ENCODE results near the gene ZNF580.

ZNF580 gene

GRCh38 chr19:55603581-55604292 lies 37.1 kb upstream of the ZNF580 start:
- TF ChIP-seq ESRRG (CRISPR knock-in tag; IDR thresholded peaks at IDR 0.05) (no peak), ARNTL (CRISPR knock-in tag; IDR thresholded peaks at IDR 0.05; ENCODE audit: borderline replicate concordance, low read depth) (no peak), CREB5 (CRISPR knock-in tag; IDR thresholded peaks at IDR 0.05; ENCODE audit: low read depth) (no peak), CSDC2 (CRISPR knock-in tag; IDR thresholded peaks at IDR 0.05) (no peak), GLIS3 (CRISPR knock-in tag; IDR thresholded peaks at IDR 0.05) (no peak), ZFP3 (CRISPR knock-in tag; IDR thresholded peaks at IDR 0.05) (no peak), PPARA (CRISPR knock-in tag; IDR thresholded peaks at IDR 0.05; ENCODE audit: borderline replicate concordance) (no peak), BACH2 (CRISPR knock-in tag; IDR thresholded peaks at IDR 0.05; ENCODE audit: borderline replicate concordance) (no peak), ZFP30 (CRISPR knock-in tag; IDR thresholded peaks at IDR 0.05) (no peak), SNAI2 (CRISPR knock-in tag; IDR thresholded peaks at IDR 0.05) (no peak), RARB (CRISPR knock-in tag; IDR thresholded peaks at IDR 0.05) (no peak), ZNF70 (CRISPR knock-in tag; IDR thresholded peaks at IDR 0.05) (no peak), OSR1 (CRISPR knock-in tag; IDR thresholded peaks at IDR 0.05) (no peak), ZC3H10 (CRISPR knock-in tag; IDR thresholded peaks at IDR 0.05) (no peak), TOX (CRISPR knock-in tag; IDR thresholded peaks at IDR 0.05; ENCODE audit: borderline replicate concordance) (no peak), POU6F1 (CRISPR knock-in tag; IDR thresholded peaks at IDR 0.05; ENCODE audit: borderline replicate concordance, low read depth) (no peak)
- TF ChIP-seq, protein P1, sequence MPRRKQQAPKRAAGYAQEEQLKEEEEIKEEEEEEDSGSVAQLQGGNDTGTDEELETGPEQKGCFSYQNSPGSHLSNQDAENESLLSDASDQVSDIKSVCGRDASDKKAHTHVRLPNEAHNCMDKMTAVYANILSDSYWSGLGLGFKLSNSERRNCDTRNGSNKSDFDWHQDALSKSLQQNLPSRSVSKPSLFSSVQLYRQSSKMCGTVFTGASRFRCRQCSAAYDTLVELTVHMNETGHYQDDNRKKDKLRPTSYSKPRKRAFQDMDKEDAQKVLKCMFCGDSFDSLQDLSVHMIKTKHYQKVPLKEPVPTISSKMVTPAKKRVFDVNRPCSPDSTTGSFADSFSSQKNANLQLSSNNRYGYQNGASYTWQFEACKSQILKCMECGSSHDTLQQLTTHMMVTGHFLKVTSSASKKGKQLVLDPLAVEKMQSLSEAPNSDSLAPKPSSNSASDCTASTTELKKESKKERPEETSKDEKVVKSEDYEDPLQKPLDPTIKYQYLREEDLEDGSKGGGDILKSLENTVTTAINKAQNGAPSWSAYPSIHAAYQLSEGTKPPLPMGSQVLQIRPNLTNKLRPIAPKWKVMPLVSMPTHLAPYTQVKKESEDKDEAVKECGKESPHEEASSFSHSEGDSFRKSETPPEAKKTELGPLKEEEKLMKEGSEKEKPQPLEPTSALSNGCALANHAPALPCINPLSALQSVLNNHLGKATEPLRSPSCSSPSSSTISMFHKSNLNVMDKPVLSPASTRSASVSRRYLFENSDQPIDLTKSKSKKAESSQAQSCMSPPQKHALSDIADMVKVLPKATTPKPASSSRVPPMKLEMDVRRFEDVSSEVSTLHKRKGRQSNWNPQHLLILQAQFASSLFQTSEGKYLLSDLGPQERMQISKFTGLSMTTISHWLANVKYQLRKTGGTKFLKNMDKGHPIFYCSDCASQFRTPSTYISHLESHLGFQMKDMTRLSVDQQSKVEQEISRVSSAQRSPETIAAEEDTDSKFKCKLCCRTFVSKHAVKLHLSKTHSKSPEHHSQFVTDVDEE (CRISPR knock-in tag; IDR thresholded peaks at IDR 0.05) = no peak
- TF ChIP-seq, protein P2, sequence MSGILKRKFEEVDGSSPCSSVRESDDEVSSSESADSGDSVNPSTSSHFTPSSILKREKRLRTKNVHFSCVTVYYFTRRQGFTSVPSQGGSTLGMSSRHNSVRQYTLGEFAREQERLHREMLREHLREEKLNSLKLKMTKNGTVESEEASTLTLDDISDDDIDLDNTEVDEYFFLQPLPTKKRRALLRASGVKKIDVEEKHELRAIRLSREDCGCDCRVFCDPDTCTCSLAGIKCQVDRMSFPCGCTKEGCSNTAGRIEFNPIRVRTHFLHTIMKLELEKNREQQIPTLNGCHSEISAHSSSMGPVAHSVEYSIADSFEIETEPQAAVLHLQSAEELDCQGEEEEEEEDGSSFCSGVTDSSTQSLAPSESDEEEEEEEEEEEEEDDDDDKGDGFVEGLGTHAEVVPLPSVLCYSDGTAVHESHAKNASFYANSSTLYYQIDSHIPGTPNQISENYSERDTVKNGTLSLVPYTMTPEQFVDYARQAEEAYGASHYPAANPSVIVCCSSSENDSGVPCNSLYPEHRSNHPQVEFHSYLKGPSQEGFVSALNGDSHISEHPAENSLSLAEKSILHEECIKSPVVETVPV (CRISPR knock-in tag; IDR thresholded peaks at IDR 0.05) = no peak
- no peak for ATAC-seq

DNA sequence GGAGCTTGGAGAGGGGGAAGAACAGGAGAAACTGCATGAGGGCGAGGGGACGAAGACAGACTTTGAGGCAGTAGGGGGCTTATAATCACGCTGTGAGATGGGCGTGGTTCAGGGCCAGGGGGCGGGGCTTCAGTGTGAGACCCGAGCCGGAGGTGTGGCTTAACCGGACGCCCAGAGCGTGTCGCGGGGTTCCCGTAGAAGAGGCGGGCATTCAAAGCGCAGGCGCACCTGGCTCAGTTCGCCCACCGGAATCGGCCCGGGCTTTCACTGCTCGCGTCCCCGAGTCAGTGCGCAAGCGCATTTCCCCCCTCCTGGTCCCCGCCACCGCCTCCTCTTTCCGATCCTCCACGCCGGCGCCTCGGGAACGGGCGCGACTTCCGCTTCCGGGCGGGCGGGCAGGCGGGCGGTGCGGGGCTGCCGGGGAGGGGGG lies 35.6 kb upstream of the ZNF580 start:
- TF ChIP-seq ARNTL (CRISPR knock-in tag; IDR thresholded peaks at IDR 0.05; ENCODE audit: borderline replicate concordance, low read depth) (no peak), TOX (CRISPR knock-in tag; IDR thresholded peaks at IDR 0.05; ENCODE audit: borderline replicate concordance) (no peak), BACH2 (CRISPR knock-in tag; IDR thresholded peaks at IDR 0.05; ENCODE audit: borderline replicate concordance) (no peak), CREB5 (CRISPR knock-in tag; IDR thresholded peaks at IDR 0.05; ENCODE audit: low read depth) (no peak), ZNF565 (CRISPR knock-in tag; conservative IDR thresholded peaks at IDR 0.05; ENCODE audit: low read depth) (no peak), PPARA (CRISPR knock-in tag; IDR thresholded peaks at IDR 0.05; ENCODE audit: borderline replicate concordance) (no peak), CSDC2 (CRISPR knock-in tag; IDR thresholded peaks at IDR 0.05) (no peak), ZFP30 (CRISPR knock-in tag; IDR thresholded peaks at IDR 0.05) (no peak), ESRRG (CRISPR knock-in tag; IDR thresholded peaks at IDR 0.05) (no peak), OSR1 (CRISPR knock-in tag; IDR thresholded peaks at IDR 0.05) (no peak), ZNF8 (CRISPR knock-in tag; IDR thresholded peaks at IDR 0.05) (no peak), ISL1 (CRISPR knock-in tag; IDR thresholded peaks at IDR 0.05) (no peak), GLIS3 (CRISPR knock-in tag; IDR thresholded peaks at IDR 0.05) (no peak), ZC3H10 (CRISPR knock-in tag; IDR thresholded peaks at IDR 0.05) (no peak), TCF4 (CRISPR knock-in tag; IDR thresholded peaks at IDR 0.05; ENCODE audit: borderline replicate concordance) (no peak)
- TF ChIP-seq, protein P3, sequence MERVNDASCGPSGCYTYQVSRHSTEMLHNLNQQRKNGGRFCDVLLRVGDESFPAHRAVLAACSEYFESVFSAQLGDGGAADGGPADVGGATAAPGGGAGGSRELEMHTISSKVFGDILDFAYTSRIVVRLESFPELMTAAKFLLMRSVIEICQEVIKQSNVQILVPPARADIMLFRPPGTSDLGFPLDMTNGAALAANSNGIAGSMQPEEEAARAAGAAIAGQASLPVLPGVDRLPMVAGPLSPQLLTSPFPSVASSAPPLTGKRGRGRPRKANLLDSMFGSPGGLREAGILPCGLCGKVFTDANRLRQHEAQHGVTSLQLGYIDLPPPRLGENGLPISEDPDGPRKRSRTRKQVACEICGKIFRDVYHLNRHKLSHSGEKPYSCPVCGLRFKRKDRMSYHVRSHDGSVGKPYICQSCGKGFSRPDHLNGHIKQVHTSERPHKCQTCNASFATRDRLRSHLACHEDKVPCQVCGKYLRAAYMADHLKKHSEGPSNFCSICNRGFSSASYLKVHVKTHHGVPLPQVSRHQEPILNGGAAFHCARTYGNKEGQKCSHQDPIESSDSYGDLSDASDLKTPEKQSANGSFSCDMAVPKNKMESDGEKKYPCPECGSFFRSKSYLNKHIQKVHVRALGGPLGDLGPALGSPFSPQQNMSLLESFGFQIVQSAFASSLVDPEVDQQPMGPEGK (CRISPR knock-in tag; IDR thresholded peaks at IDR 0.05; ENCODE audit: borderline replicate concordance) = no peak
- TF ChIP-seq, protein P1 (CRISPR knock-in tag; IDR thresholded peaks at IDR 0.05) = no peak
- TF ChIP-seq, protein P2 (CRISPR knock-in tag; IDR thresholded peaks at IDR 0.05) = no peak
- ATAC-seq = peak; percentile 85
